Tibial artery (tissue), 4 donors: ENCODE measurements around the gene PTGDR.

Experiments used
- DNase-seq, 2 donors: peaks; one replicate each; pipeline ENCODE4 v3.0.0-alpha.2; 2019
- H3K27ac ChIP-seq, 2 donors: fragments of 200-600 bp; sonication (generic) in 1 of 2; 1 replicate in 1 of 2; 2 replicates in 1 of 2; pipeline ENCODE4 v1.5.1; 2018 to 2019; ENCODE audit warnings: mild to moderate bottlenecking in 1 of 2
- H3K27me3 ChIP-seq, 2 donors: fragments of 200-600 bp; sonication (generic) in 1 of 2; one replicate each; pipeline versions ENCODE4 v1.5.1 to v1.6.0; 2016 to 2019
- H3K36me3 ChIP-seq, 3 donors: fragments of 200-600 bp; sonication (generic) in 2 of 3; one replicate each; pipeline ENCODE4 v1.5.1; 2016 to 2019; ENCODE audit warnings: mild to moderate bottlenecking in 2 of 3
- H3K4me1 ChIP-seq, 4 donors: fragments of 200-600 bp; sonication (generic) in 2 of 4; 1 replicate in 3 of 4; 2 replicates in 1 of 4; pipeline ENCODE4 v1.5.1; 2016 to 2019
- H3K4me3 ChIP-seq, 2 donors: fragments of 200-600 bp; sonication (generic) in 1 of 2; 1 replicate in 1 of 2; 2 replicates in 1 of 2; pipeline ENCODE4 v1.5.1; 2018 to 2019; ENCODE audit warnings: mild to moderate bottlenecking in 2 of 2
- H3K9me3 ChIP-seq, 3 donors: fragments of 200-600 bp; sonication (generic) in 1 of 3; one replicate each; pipeline ENCODE4 v1.5.1; 2016 to 2019
- CTCF ChIP-seq, 2 experiments: fragments of 200-600 bp in 1 of 2; fragments of 450-650 bp in 1 of 2; IDR thresholded peaks; one replicate each; pipeline ENCODE4 v1.5.1; 2017 to 2019; ENCODE audit warnings: antibody characterized with exemption in 2 of 2, mild to moderate bottlenecking in 1 of 2, moderate library complexity in 1 of 2
- intact Hi-C: fragments of 100-400 bp; cut with DNase I; formaldehyde crosslinking; loops from one replicate; pipeline ENCODE4 v1.15.0; 2023; ENCODE audit warnings: low total_unique reads

PTGDR gene

GRCh38 chr14:52315355-52315718, 47.8 kb downstream of the PTGDR start:
- TF ChIP-seq CTCF (IDR thresholded peaks at IDR 0.05) = no peak
- no peak overlapping the region for H3K27ac ChIP-seq
- H3K36me3 ChIP-seq = no peaks in the 10 kb centered on the region
- H3K27me3 ChIP-seq = no peaks in the 10 kb centered on the region
- H3K4me1 ChIP-seq = peaks cover 0 to 29% (median 15%) of the 10 kb centered on the region in 4 donors
- no peaks in the 10 kb centered on the region for H3K9me3 ChIP-seq
- peak overlapping the region; percentile 50 to 56 for H3K4me3 ChIP-seq
- no peak for DNase-seq
- intact Hi-C loops = no loop called here

GRCh38 chr14:52318062-52318461, 50.6 kb downstream of the PTGDR start:
- no peak for TF ChIP-seq CTCF (IDR thresholded peaks at IDR 0.05)
- Histone ChIP-seq H3K4me3 (no peak overlapping the region), H3K9me3 (peaks cover 0 to 10% (median 6%) of the 10 kb centered on the region in 3 donors), H3K27me3 (no peaks in the 10 kb centered on the region), H3K36me3 (no peaks in the 10 kb centered on the region), H3K27ac (no peak overlapping the region), H3K4me1 (peaks cover 0 to 23% (median 10%) of the 10 kb centered on the region in 4 donors)
- intact Hi-C loops = no loop called here
- DNase-seq = no peak

GRCh38 chr14:52318826-52319645, 51.5 kb downstream of the PTGDR start:
- no peak for TF ChIP-seq CTCF (IDR thresholded peaks at IDR 0.05)
- H3K4me1 ChIP-seq = peaks cover 0 to 14% (median 6%) of the 10 kb centered on the region in 4 donors
- no peak for DNase-seq
- intact Hi-C loops = no loop called here
- no peak overlapping the region for H3K27ac ChIP-seq
- H3K4me3 ChIP-seq = no peak overlapping the region
- H3K36me3 ChIP-seq = no peaks in the 10 kb centered on the region
- no peaks in the 10 kb centered on the region for H3K27me3 ChIP-seq
- peaks cover 0 to 10% (median 6%) of the 10 kb centered on the region in 3 donors for H3K9me3 ChIP-seq

GRCh38 chr14:52319919-52320318, 52.4 kb downstream of the PTGDR start:
- Histone ChIP-seq H3K4me1 (peaks cover 0 to 5% (median 2%) of the 10 kb centered on the region in 4 donors), H3K9me3 (peaks cover 0 to 10% (median 6%) of the 10 kb centered on the region in 3 donors), H3K27me3 (no peaks in the 10 kb centered on the region), H3K4me3 (no peak overlapping the region), H3K27ac (no peak overlapping the region), H3K36me3 (no peaks in the 10 kb centered on the region)
- intact Hi-C loops = no loop called here
- DNase-seq = no peak
- no peak for TF ChIP-seq CTCF (IDR thresholded peaks at IDR 0.05)

GRCh38 chr14:52325126-52325525, 57.6 kb downstream of the PTGDR start:
- Histone ChIP-seq H3K36me3 (no peaks in the 10 kb centered on the region), H3K27ac (no peak overlapping the region), H3K4me1 (no peaks in the 10 kb centered on the region), H3K27me3 (no peaks in the 10 kb centered on the region), H3K9me3 (peaks cover 0 to 10% (median 6%) of the 10 kb centered on the region in 3 donors), H3K4me3 (no peak overlapping the region)
- TF ChIP-seq CTCF (IDR thresholded peaks at IDR 0.05) = no peak
- DNase-seq = no peak
- intact Hi-C loops = no loop called here
